Lung (tissue), 12 donors: ENCODE measurements around the gene ZCCHC17. TPM values are rescaled to one million over a fixed set of nuclear protein-coding genes. Genes with fewer than 3 reads are reported as not detected.

Experiments used
- ATAC-seq: fragments of 200-7000 bp; cut with Tn5 transposase; one replicate; pipeline ENCODE4 v1.9.1; 2020; ENCODE audit warnings: moderate number of reproducible peaks; ENCODE audit not compliant: insufficient read depth, low FRiP score
- DNase-seq, 3 donors: peaks; one replicate each; pipeline ENCODE4 v3.0.0-alpha.2; 2013 to 2017
- H3K27ac ChIP-seq, 2 donors: one replicate each; pipeline ENCODE4 v1.5.1; 2013; ENCODE audit warnings: mild to moderate bottlenecking in 2 of 2, moderate library complexity in 2 of 2, control low read depth in 1 of 2, inconsistent platforms in 1 of 2, low read depth in 1 of 2, low read length in 1 of 2
- H3K27me3 ChIP-seq, 3 donors: one replicate each; pipeline ENCODE4 v1.5.1; 2013; ENCODE audit warnings: low read length in 2 of 3; ENCODE audit not compliant: control insufficient read depth in 3 of 3, insufficient read depth in 3 of 3
- H3K36me3 ChIP-seq, 4 donors: one replicate each; pipeline ENCODE4 v1.5.1; 2013; ENCODE audit warnings: low read length in 4 of 4, mild to moderate bottlenecking in 1 of 4, moderate library complexity in 1 of 4; ENCODE audit not compliant: control insufficient read depth in 4 of 4, insufficient read depth in 4 of 4
- H3K4me1 ChIP-seq, 5 donors: one replicate each; pipeline ENCODE4 v1.5.1; 2013; ENCODE audit warnings: low read length in 5 of 5, mild to moderate bottlenecking in 2 of 5, moderate library complexity in 1 of 5; ENCODE audit not compliant: control insufficient read depth in 5 of 5, insufficient read depth in 5 of 5
- H3K4me3 ChIP-seq: one replicate; pipeline ENCODE4 v1.5.1; 2013; ENCODE audit warnings: mild to moderate bottlenecking, control low read depth, moderate library complexity
- H3K9ac ChIP-seq, 2 donors: one replicate each; pipeline ENCODE4 v1.5.1; 2013; ENCODE audit warnings: low read length in 2 of 2, control low read depth in 1 of 2; ENCODE audit not compliant: insufficient read depth in 1 of 2
- H3K9me3 ChIP-seq, 4 donors: one replicate each; pipeline ENCODE4 v1.5.1; 2013; ENCODE audit warnings: low read length in 3 of 4, mild to moderate bottlenecking in 1 of 4, moderate library complexity in 1 of 4; ENCODE audit not compliant: control insufficient read depth in 4 of 4, insufficient read depth in 3 of 4
- CTCF ChIP-seq: IDR thresholded peaks from 2 replicates; pipeline ENCODE4 v1.5.1; 2012; ENCODE audit warnings: mild to moderate bottlenecking; ENCODE audit errors: control extremely low read depth, extremely low read depth
- WGBS, 2 donors: extraction: QIAGEN DNeasy Blood & Tissue Kit; methylation state at CpG; one replicate each; pipeline ENCODE4 v1.1.7; 2013; 5-methylcytosine and 5-hydroxymethylcytosine counted together
- polyA plus RNA-seq, 2 donors: library from polyadenylated mRNA; stranded (reverse); fragments of 200-250 nt; gene quantifications; one replicate each; pipeline ENCODE4 v1.2.1, GENCODE V29; 2013
- total RNA-seq, 2 donors: library from RNA; depleted of rRNA in 1 of 2; stranded (reverse); fragments of >200 nt in 1 of 2; gene quantifications; one replicate each; pipeline ENCODE4 v1.2.1, GENCODE V29; 2014 to 2021
- donor health status: control.
- donor health status: control.
- donor health status: Bipolar disorder and iron deficiency.
- donor health status: healthy.
- donor health status: DM: yes; HTN: yes; CAD: no.

Gene ZCCHC17
- total and polyA plus RNA-seq, 4 donors: 17.0 to 27.7 (median 21.8) TPM

GRCh38 chr1:31396633-31397351, 100.0 kb downstream of the ZCCHC17 start:
- WGBS, 2 donors: 78 to 89% methylated on average over 3 of the region's 3 CpGs
- DNase-seq (no peak), ATAC-seq (no peak)
- H3K27me3 ChIP-seq: no peaks in the 10 kb centered on the region
- H3K4me3 ChIP-seq: no peak overlapping the region
- H3K9ac ChIP-seq: no peak overlapping the region
- peaks cover 0 to 6% (median 0%) of the 10 kb centered on the region in 5 donors for H3K4me1 ChIP-seq
- TF ChIP-seq CTCF: no peak
- no peaks in the 10 kb centered on the region for H3K9me3 ChIP-seq
- no peak overlapping the region for H3K27ac ChIP-seq
- no peaks in the 10 kb centered on the region for H3K36me3 ChIP-seq

GRCh38 chr1:31397360-31398095, 100.7 kb downstream of the ZCCHC17 start:
- WGBS, 2 donors: 53 to 66% methylated on average over 4 of the region's 4 CpGs

GRCh38 chr1:31398246-31398645, 101.4 kb downstream of the ZCCHC17 start:
- ATAC-seq (no peak), DNase-seq (no peak)
- Histone ChIP-seq H3K27ac (no peak overlapping the region), H3K36me3 (no peaks in the 10 kb centered on the region), H3K4me1 (peaks cover 0 to 6% (median 0%) of the 10 kb centered on the region in 5 donors), H3K9me3 (no peaks in the 10 kb centered on the region), H3K27me3 (no peaks in the 10 kb centered on the region), H3K4me3 (no peak overlapping the region), H3K9ac (no peak overlapping the region)
- TF ChIP-seq CTCF: no peak
- WGBS, 2 donors: 91 to 95% methylated on average over 2 of the region's 2 CpGs

More at GRCh38 chr1:31397360-31398095, 100.7 kb downstream of the ZCCHC17 start:
- Histone ChIP-seq H3K9ac (no peak overlapping the region), H3K36me3 (no peaks in the 10 kb centered on the region), H3K27me3 (no peaks in the 10 kb centered on the region), H3K9me3 (no peaks in the 10 kb centered on the region), H3K27ac (no peak overlapping the region), H3K4me3 (no peak overlapping the region), H3K4me1 (peaks cover 0 to 6% (median 0%) of the 10 kb centered on the region in 5 donors)
- no peak for ATAC-seq
- DNase-seq: no peak
- TF ChIP-seq CTCF: no peak
